A549 treated with AZD9567 at 1 μM for 4 hours (cell line): Measurements from ENCODE around the gene RAPGEF1. TPM values are rescaled to one million over a fixed set of nuclear protein-coding genes. Genes with fewer than 3 reads are reported as not detected.

Source experiments
- total RNA-seq: library from RNA; stranded (reverse); fragments of 200-300 nt; extraction: Qiagen RNA extraction; gene quantifications from 5 replicates; pipeline ENCODE4 v1.2.3, GENCODE V29; 2022; ENCODE audit not compliant: insufficient read depth

The RAPGEF1 gene, protein sequence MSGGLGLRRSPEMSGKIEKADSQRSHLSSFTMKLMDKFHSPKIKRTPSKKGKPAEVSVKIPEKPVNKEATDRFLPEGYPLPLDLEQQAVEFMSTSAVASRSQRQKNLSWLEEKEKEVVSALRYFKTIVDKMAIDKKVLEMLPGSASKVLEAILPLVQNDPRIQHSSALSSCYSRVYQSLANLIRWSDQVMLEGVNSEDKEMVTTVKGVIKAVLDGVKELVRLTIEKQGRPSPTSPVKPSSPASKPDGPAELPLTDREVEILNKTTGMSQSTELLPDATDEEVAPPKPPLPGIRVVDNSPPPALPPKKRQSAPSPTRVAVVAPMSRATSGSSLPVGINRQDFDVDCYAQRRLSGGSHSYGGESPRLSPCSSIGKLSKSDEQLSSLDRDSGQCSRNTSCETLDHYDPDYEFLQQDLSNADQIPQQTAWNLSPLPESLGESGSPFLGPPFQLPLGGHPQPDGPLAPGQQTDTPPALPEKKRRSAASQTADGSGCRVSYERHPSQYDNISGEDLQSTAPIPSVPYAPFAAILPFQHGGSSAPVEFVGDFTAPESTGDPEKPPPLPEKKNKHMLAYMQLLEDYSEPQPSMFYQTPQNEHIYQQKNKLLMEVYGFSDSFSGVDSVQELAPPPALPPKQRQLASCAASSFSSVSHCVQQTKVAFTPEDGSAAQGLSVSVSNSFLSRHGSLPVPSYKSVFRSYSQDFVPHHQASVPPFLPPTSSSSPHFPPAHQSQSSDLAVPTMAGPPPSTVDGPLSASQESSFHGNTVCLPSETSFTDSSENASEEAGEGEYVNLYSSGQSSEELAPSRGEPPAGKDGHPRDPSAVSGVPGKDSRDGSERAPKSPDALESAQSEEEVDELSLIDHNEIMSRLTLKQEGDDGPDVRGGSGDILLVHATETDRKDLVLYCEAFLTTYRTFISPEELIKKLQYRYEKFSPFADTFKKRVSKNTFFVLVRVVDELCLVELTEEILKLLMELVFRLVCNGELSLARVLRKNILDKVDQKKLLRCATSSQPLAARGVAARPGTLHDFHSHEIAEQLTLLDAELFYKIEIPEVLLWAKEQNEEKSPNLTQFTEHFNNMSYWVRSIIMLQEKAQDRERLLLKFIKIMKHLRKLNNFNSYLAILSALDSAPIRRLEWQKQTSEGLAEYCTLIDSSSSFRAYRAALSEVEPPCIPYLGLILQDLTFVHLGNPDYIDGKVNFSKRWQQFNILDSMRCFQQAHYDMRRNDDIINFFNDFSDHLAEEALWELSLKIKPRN (N-terminal part only)
- 26.8 to 45.9 TPM (median 44.3 TPM) in 5 replicates for total RNA-seq

DNA sequence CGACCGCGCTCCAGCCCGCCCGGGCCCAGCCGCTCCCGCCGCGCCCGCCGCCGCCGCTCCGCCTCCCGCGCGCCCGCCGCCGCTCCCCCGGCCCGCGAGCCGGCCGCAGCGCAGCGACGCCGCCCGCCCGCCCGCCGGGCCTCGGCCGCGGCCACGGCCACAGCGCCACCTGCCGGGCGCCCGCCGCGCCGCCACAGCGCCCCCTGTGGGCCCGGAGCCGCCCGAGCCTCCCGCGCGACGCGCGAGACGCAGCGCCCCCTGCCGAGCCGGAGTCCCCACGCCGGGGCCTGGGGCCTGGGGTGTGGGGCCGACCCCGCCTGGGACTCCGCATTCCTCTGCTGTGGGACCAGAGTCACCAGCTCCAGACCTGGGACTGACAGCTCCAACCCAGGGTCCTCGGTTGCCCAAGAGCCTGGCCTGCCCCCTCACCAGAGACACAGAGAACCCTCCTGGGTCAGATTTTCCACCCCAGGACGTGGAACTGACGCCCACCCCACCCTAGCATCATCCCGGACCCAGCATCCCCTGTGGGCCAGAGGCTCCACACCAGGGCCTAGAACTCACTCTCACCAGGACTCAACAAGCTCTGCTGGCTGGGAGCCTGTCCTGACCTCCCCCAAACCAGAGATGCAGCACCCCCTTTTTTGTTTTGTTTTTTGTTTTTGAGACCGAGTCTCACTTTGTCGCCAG, at the start of gene RAPGEF1:
Gene RAPGEF1 (minus strand): TSS at position 118 of the 690 bp plus-strand sequence. CDS start 246 bp downstream, outside the sequence.

DNA sequence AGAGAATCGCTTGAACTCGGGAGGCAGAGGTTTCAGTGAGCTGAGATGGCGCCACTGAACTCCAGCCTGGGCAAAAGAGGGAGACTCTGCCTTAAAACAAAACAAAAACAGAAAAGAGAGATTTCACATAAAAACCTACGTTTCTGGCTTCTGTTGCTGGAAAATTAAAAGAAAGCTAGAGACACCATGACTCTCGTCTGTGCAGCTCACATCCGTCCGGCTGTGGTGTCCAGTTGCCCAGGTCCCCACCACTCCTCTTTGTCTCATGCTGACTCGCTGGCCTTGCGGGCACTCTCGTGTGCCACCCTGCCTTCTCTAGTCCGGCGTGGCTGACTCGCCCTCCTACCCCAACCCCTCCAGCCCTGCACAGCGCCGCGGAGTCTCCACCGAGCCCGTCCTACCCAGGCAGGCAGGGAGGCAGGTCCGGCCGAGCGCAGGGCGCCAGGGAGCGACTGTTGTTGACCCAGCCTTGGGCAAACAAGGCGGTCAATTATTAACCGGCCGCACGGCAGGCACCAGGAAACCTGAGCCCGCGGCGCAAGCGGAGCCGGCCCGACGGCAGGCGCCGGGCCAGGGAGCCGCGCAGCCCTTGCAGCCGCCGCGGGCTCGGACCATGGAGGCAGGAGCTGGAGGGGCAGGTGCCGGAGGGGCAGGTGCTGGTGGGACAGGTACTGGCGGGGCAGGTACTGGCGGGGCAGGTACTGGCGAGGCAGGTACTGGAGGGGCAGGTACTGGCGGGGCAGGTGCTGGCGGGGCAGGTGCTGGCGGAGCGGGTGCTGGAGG, 194.7 kb downstream of the RAPGEF1 start, which contains the start of gene PRRT1B:
Gene PRRT1B (plus strand): TSS at position 521 of the 783 bp plus-strand sequence. CDS start 93 bp downstream, at position 614.

DNA sequence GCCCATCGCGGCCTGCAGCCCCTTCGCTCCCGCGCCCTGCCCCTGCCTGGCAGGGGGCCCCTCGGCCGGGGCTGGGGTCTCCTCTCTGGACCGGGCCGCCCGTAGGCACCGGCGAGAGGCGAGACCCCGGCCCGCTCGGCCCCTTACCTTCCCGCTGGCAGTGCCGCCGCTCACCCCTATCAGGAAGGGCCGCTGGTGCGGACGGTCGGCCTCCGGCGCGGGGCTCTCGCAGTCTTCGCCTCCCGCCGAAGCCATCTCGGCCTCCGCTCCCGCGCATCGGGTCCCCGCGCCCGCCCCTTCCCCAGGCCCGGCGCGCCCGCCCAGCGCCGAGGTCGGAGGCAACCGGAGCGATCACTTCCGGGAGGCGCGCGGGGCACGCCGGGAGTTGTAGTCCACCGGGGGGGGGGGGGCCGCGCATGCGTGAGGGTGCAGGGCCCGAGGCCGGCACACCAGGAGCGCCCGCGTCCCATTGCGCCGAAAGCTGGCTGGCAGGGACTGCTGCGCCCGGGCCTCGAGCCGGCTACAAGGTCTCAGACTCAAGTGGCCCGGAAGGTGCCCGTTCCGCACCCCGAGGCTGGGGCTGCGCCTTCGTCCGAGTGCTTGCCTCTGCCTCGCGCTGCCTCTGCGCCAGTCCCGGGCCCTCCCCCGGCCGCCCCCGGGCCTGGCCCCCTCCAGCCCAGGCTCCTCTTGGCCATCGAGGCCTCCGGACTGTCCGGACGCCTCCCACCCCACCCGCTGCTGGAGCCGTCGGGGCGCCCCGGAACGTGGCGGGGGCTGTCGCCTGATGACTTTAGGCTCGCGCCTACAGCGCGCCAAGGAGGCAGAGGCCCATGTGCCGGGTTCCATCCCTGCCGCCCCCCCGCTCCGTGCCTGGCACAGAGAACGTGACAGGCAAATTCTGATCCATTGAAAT, 208.7 kb downstream of the RAPGEF1 start, which contains the start of gene UCK1:
Gene UCK1 (minus strand): TSS at position 344 of the 913 bp plus-strand sequence. CDS start 89 bp downstream, at position 255.

Other genes starting within 250 kb of the RAPGEF1 start
- 17.7 to 23.4 TPM (median 18.5 TPM) in 5 replicates for gene POMT1, start 237.2 kb downstream of the RAPGEF1 start, total RNA-seq
- 21.5 to 23.6 TPM (median 23.3 TPM) in 5 replicates for gene UCK1, start 208.8 kb downstream of the RAPGEF1 start, total RNA-seq
- 0.14 to 0.59 TPM (median 0.36 TPM) in 4 of 5 replicates, not detected in the other for gene PRRT1B, start 194.6 kb downstream of the RAPGEF1 start, total RNA-seq